Lower leg skin (tissue), 4 donors: ENCODE measurements around the gene BBS9. TPM values are rescaled to one million over a fixed set of nuclear protein-coding genes. Genes with fewer than 3 reads are reported as not detected.

Source experiments
- DNase-seq, 2 donors: peaks; one replicate each; pipeline ENCODE4 v3.0.0-alpha.2; 2019; ENCODE audit warnings: low spot score in 2 of 2
- H3K4me3 ChIP-seq: fragments of 200-600 bp; sonication (generic); 2 replicates; pipeline ENCODE4 v1.5.1; 2017; ENCODE audit warnings: mild to moderate bottlenecking, low read depth; ENCODE audit not compliant: poor library complexity, severe bottlenecking
- POLR2A ChIP-seq, 2 donors: fragments of 450-650 bp; IDR thresholded peaks; one replicate each; pipeline ENCODE4 v1.6.1; 2016 to 2017; ENCODE audit warnings: antibody characterized with exemption in 2 of 2, mild to moderate bottlenecking in 1 of 2, moderate library complexity in 1 of 2
- WGBS, 2 donors: methylation state at CpG; one replicate each; pipeline ENCODE4 v1.1.5; 2018; 5-methylcytosine and 5-hydroxymethylcytosine counted together
- intact Hi-C: fragments of 100-400 bp; cut with DNase I; formaldehyde crosslinking; loops from one replicate; pipeline ENCODE4 v1.15.0; 2023; ENCODE audit warnings: low total_unique reads
- total RNA-seq, 4 donors: library from RNA; depleted of rRNA; stranded (reverse); fragments of >200 nt; gene quantifications; one replicate each; pipeline ENCODE4 v1.1.0, GENCODE V29; 2016
- TF ChIP-seq, protein P1 (sequence below), 3 donors: fragments of 450-650 bp; IDR thresholded peaks; one replicate each; pipeline ENCODE4 v1.5.1; 2016; ENCODE audit warnings: antibody characterized with exemption in 3 of 3, mild to moderate bottlenecking in 3 of 3, moderate library complexity in 2 of 3

Gene BBS9
- total RNA-seq, 4 donors from 2014 or later, result 10.1 to 25.1 (median 11.2) TPM

DNA sequence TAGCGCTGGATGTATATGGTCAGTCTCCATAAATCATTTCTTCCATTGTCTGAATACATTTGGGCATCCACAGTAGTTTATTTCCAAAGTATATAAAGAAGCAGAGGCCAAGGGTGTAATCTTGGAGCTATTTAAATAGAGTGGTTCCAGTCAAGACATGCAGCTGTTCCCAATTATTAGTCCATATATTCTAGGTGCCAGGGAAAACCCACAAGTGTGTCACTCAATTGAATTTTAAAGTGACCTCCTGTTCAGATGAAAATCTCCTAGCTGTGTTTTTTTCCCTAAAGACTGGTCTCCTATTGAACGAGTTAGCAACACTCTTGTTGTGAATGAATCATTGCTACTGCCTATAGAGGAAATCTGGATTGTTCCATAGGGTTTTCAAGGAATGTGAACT is 515.7 kb downstream of the BBS9 start:
- no peak overlapping the region for H3K4me3 ChIP-seq
- DNase-seq, result no peak
- WGBS, 2 donors, result 42 to 47% methylated on average over 2 of the region's 2 CpGs
- TF ChIP-seq, protein P1, sequence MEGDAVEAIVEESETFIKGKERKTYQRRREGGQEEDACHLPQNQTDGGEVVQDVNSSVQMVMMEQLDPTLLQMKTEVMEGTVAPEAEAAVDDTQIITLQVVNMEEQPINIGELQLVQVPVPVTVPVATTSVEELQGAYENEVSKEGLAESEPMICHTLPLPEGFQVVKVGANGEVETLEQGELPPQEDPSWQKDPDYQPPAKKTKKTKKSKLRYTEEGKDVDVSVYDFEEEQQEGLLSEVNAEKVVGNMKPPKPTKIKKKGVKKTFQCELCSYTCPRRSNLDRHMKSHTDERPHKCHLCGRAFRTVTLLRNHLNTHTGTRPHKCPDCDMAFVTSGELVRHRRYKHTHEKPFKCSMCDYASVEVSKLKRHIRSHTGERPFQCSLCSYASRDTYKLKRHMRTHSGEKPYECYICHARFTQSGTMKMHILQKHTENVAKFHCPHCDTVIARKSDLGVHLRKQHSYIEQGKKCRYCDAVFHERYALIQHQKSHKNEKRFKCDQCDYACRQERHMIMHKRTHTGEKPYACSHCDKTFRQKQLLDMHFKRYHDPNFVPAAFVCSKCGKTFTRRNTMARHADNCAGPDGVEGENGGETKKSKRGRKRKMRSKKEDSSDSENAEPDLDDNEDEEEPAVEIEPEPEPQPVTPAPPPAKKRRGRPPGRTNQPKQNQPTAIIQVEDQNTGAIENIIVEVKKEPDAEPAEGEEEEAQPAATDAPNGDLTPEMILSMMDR (IDR thresholded peaks at IDR 0.05), result no peak
- TF ChIP-seq POLR2A (IDR thresholded peaks at IDR 0.05), result no peak
- intact Hi-C loops, result no loop called here

DNA sequence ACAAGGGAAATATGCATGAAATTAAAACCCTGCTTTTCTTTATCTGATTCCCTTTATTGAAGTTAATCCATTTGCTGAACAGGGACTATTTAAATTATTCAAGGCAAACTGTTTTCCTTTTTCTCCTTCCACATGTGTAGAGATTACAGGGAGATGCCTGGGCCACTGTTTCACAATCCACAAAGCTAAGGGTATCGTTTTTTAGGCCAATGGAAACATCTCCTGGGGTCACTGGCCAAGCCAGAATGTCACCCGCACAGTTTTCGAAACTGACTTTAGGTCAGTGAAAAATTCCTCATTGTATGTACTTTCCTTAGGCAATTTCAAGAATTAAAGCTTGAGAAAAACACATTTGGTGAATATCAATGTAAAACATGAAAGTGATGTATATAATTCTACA is 516.8 kb downstream of the BBS9 start:
- WGBS, 2 donors, result 78 to 81% methylated on average over 3 of the region's 3 CpGs
- intact Hi-C loops, result no loop called here
- no peak for DNase-seq
- TF ChIP-seq, protein P1 (IDR thresholded peaks at IDR 0.05), result no peak
- no peak for TF ChIP-seq POLR2A (IDR thresholded peaks at IDR 0.05)
- no peak overlapping the region for H3K4me3 ChIP-seq

DNA sequence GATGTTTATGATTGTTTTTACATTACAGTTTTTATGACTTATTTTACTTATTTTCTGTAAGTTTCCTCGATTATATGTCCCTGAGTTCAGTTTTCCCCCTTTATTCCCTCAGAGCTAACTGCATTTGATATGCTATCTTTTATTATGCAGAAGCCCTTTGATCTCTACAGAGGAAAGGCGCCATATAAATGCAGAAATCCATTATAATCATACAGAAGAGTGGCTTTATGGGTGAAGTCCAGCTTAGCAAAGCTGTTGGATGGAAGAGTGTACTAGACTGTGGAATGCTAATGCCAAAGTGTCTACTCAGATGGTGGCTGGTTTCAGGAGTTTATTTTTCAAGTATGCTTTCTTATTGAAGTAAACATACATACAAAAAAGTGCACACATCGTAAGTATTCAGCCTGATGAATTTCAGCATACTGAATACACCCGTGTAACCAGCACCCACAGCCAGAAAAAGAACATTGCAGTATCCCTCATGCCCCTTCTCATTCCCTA is 517.6 kb downstream of the BBS9 start:
- WGBS, 2 donors, result 92 to 96% methylated on average over 4 of the region's 4 CpGs
- DNase-seq, result no peak
- intact Hi-C loops, result no loop called here
- TF ChIP-seq, protein P1 (IDR thresholded peaks at IDR 0.05), result no peak
- TF ChIP-seq POLR2A (IDR thresholded peaks at IDR 0.05), result no peak
- H3K4me3 ChIP-seq, result no peak overlapping the region

DNA sequence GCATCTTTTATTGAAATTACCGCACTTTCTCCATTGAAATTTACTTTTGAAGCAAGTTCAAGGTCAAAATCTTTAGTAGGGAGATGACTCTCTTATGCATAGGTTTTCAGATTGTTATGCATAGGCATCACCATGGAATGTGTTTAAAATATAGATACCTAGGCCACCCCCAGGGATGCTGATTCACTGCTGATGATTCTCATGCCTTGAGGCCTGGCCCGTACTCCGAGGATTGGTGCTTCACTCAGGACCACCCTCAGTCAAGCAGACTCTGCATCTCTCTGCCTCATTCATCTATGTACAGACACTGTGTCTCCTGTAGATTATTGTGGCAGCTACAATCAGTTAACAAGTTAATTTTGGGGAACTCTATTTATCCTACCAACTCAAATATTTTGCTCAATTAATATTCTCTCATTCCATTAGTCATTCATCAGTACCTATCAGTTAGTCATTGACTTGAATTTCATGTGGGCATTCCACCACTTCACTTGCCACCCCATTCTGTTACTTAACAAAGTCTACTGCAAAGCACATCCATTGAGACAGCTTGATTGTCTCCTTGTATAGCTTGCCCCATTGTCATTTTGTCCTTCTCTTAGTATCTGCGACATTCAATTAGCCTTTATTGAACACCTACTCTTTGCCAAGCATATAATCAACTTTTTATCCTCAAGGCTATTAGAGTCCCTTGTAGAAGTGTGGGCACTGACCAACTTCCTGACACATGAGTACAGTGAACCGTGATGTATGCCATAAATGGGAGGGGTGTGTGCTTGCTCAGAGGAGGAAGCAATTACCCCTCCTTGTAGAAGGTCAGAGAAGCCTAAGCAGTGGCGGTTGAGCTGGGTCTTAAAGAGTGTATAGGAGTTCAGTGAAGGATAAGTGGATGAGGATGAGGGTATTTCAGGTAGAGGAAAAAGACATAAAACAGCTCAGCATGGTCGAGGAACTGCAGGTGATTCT is 520.4 kb downstream of the BBS9 start:
- DNase-seq, result no peak
- intact Hi-C loops, result no loop called here
- no peak overlapping the region for H3K4me3 ChIP-seq
- WGBS, 2 donors, result 88 to 90% methylated on average over 7 of the region's 7 CpGs
- no peak for TF ChIP-seq POLR2A (IDR thresholded peaks at IDR 0.05)
- TF ChIP-seq, protein P1 (IDR thresholded peaks at IDR 0.05), result no peak

DNA sequence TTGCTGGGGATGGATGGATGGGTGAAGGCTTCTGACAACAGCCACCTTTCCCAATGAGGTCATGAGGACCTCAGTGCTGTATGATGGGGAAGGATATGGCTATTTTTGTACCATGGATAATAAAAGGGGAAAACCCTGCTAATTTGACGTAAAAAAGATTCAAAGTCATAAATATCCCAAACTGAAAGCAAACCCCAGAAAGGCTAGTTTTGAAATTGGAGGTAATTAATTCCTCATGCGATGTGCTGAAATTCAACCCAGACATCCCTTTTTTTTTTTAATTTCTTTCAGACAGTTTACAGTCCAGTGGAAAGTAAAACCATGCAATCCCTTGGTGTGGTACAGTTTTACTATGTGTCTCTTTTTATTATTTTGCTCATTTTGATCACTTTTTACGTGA is 521.5 kb downstream of the BBS9 start:
- WGBS, 2 donors, result 54 to 65% methylated on average over 3 of the region's 3 CpGs
- TF ChIP-seq, protein P1 (IDR thresholded peaks at IDR 0.05), result no peak
- TF ChIP-seq POLR2A (IDR thresholded peaks at IDR 0.05), result no peak
- no peak for DNase-seq
- intact Hi-C loops, result no loop called here
- H3K4me3 ChIP-seq, result no peak overlapping the region
